Heart right ventricle (tissue), 16 donors: Measurements from ENCODE around the gene RCAN3. TPM values are rescaled to one million over a fixed set of nuclear protein-coding genes. Genes with fewer than 3 reads are reported as not detected.
"Not testable (repeated sequence)": the region's sequence is repeated elsewhere in the genome, so short reads cannot be mapped to it uniquely, and the experiment has no call there.

Experiments
- ATAC-seq, 8 donors: fragments of 200-7000 bp; cut with Tn5 transposase; one replicate each; pipeline ENCODE4 v1.9.1; 2020; ENCODE audit warnings: mild to moderate bottlenecking in 8 of 8, moderate library complexity in 8 of 8, moderate number of reproducible peaks in 1 of 8
- DNase-seq, 2 donors: peaks; one replicate each; pipeline ENCODE4 v3.0.0-alpha.2; 2020
- H3K27ac ChIP-seq, 10 donors: fragments of 200-600 bp; sonication (generic) in 2 of 10; one replicate each; pipeline versions ENCODE4 v1.5.0 to v1.8.0; 2020 to 2022; ENCODE audit warnings: mild to moderate bottlenecking in 3 of 10
- H3K27me3 ChIP-seq, 7 donors: fragments of 200-600 bp; one replicate each; pipeline ENCODE4 v1.8.0; 2021 to 2022; ENCODE audit warnings: mild to moderate bottlenecking in 2 of 7
- H3K36me3 ChIP-seq, 9 donors: fragments of 200-600 bp; sonication (generic) in 1 of 9; one replicate each; pipeline versions ENCODE4 v1.5.0 to v1.8.0; 2020 to 2022; ENCODE audit warnings: mild to moderate bottlenecking in 2 of 9
- H3K4me1 ChIP-seq, 9 donors: fragments of 200-600 bp; sonication (generic) in 1 of 9; one replicate each; pipeline versions ENCODE4 v1.5.0 to v1.8.0; 2020 to 2022; ENCODE audit warnings: mild to moderate bottlenecking in 4 of 9
- H3K4me3 ChIP-seq, 10 donors: fragments of 200-600 bp; sonication (generic) in 2 of 10; one replicate each; pipeline versions ENCODE4 v1.5.0 to v1.8.0; 2020 to 2022; ENCODE audit warnings: mild to moderate bottlenecking in 7 of 10, moderate library complexity in 2 of 10
- H3K9me3 ChIP-seq, 11 donors: fragments of 200-600 bp in 10 of 11; sonication (generic) in 2 of 11; one replicate each; pipeline versions ENCODE4 v1.5.0 to v1.8.0; 2013 to 2022; ENCODE audit warnings: mild to moderate bottlenecking in 2 of 11, control low read depth in 1 of 11, moderate library complexity in 1 of 11
- WGBS, 2 donors: extraction: QIAGEN DNeasy Blood & Tissue Kit; methylation state at CpG; one replicate each; pipeline ENCODE4 v1.1.7; 2013; ENCODE audit warnings: inconsistent platforms in 1 of 2; 5-methylcytosine and 5-hydroxymethylcytosine counted together
- intact Hi-C, 10 donors: fragments of 100-400 bp; cut with DNase I; formaldehyde crosslinking; loops; one replicate each; pipeline versions ENCODE4 v1.11.1 to v1.14.2; 2022
- polyA plus RNA-seq, 2 donors: library from polyadenylated mRNA; stranded (reverse); fragments of 200-250 nt; gene quantifications; one replicate each; pipeline ENCODE4 v1.2.3, GENCODE V29; 2013
- total RNA-seq, 10 donors: library from RNA; stranded (reverse); fragmentation: NEBNext Ultra II Directional in 3 of 10; extraction: Animal tissue kit (Norgen Biotek cat#: 25700) in 3 of 10; gene quantifications; one replicate each; pipeline versions ENCODE4 v1.2.1 to v1.2.4, GENCODE V29; 2021 to 2023
- TF ChIP-seq, protein P1 (sequence below), 9 donors: fragments of 200-600 bp; sonication (generic) in 2 of 9; IDR thresholded peaks; one replicate each; pipeline versions ENCODE4 v1.5.0 to v1.8.0; 2021 to 2022; ENCODE audit warnings: antibody characterized with exemption in 9 of 9, mild to moderate bottlenecking in 5 of 9, moderate library complexity in 1 of 9
- donor health status: Arrhythmogenic right ventricular cardiomyopathy.
- donor health status: ischemic (EF 13 %, LVEDD 7.1; RV severe dilation, severe dysfunction).
- donor health status: healthy with polysubstance abuse.
- donor health status: DM: no; HTN: yes; CAD: no.
- donor health status: DM: no; HTN: no; CAD: no.
- donor health status: ischemic (EF 25% LVEDD 6.9; RV normal size, moderate dysfunction).
- donor health status: ischemic (EF 25% LVEDD 5.7; RV mildly dilated, moderate dysfunction).
- donor health status: healthy.
- donor health status: DM: yes; HTN: yes; CAD: no.
- donor health status: Ischemic cardiomyopathy.
- donor health status: ischemic (EF 35%, LVEDD 5.7; RV mildly dilated, moderate dysfunction).
- donor health status: nonischemic (EF 11% LVEDD 7.7; RV severe dilation, severe dysfunction).
- donor health status: DM: yes; HTN: yes; CAD: no.
- donor health status: PGD.
- donor health status: ischemic (EF 29% LVEDD 5.4; RV normal size, mild dysfunction).
- donor health status: nonischemic (EF 23%, LVEDD 6.1; RV moderate dilation, normal function).

The RCAN3 gene
- total and polyA plus RNA-seq, 12 donors = 2.3 to 7.9 (median 5.5) TPM

DNA sequence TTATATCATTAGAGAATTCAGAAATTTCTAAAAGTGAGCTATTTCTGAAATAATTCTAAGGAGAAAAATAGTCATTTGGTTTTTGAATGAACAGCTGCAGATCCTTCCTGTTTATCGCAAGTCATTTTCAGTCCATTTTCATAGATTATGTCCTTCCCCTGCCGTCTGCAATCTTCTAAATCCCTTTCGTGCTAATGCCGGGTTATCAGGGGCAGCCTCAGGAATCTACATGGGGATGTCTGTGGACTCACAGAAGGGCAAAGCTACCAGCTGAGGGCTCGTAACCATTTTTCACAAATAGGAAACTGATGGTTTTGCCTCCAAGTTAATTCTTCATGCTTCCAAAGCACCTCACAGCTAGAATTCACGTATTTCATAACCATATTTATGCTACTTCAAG is 23.0 kb downstream of the RCAN3 start:
- no peak for ATAC-seq
- Histone ChIP-seq H3K4me3 (no peak overlapping the region), H3K9me3 (no peaks in the 10 kb centered on the region), H3K27me3 (no peaks in the 10 kb centered on the region), H3K4me1 (no peaks in the 10 kb centered on the region), H3K36me3 (peaks cover 0 to 3% (median 0%) of the 10 kb centered on the region in 9 donors), H3K27ac (no peak overlapping the region)
- WGBS, 2 donors = 68 to 78% methylated on average over 6 of the region's 6 CpGs
- intact Hi-C loops = loop anchor here in 5 of 10 donors (5.0 to 10.0 kb wide), 6 partner anchors 91 to 328 kb away; partner anchors contain the start of genes NIPAL3 (in 2 of the 5) and STPG1 (in 1 of the 5)
- TF ChIP-seq, protein P1, sequence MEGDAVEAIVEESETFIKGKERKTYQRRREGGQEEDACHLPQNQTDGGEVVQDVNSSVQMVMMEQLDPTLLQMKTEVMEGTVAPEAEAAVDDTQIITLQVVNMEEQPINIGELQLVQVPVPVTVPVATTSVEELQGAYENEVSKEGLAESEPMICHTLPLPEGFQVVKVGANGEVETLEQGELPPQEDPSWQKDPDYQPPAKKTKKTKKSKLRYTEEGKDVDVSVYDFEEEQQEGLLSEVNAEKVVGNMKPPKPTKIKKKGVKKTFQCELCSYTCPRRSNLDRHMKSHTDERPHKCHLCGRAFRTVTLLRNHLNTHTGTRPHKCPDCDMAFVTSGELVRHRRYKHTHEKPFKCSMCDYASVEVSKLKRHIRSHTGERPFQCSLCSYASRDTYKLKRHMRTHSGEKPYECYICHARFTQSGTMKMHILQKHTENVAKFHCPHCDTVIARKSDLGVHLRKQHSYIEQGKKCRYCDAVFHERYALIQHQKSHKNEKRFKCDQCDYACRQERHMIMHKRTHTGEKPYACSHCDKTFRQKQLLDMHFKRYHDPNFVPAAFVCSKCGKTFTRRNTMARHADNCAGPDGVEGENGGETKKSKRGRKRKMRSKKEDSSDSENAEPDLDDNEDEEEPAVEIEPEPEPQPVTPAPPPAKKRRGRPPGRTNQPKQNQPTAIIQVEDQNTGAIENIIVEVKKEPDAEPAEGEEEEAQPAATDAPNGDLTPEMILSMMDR (IDR thresholded peaks at IDR 0.05) = no peak
- no peak for DNase-seq

DNA sequence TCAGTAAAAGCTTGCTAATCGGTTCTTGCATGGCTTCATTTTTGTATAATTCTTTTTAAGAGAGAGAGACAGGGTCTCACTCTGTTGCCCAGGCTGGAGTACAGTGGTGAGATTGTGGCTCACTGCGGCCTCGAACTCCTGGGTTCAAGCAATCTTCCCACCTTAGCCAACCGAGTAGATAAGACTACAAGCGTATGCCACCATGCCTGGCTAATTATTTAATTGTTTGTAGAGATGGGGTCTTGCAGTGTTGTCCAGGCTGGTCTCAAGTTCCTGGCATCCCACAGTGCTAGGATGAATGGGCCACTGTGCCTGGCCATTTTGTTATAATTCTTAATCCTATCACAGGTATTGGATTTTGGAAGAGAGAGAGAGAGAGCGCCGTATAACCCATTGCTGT is 23.4 kb downstream of the RCAN3 start:
- ATAC-seq (no peak), DNase-seq (no peak)
- no peaks in the 10 kb centered on the region for H3K9me3 ChIP-seq
- intact Hi-C loops = loop anchor here in 5 of 10 donors (5.0 to 10.0 kb wide), 6 partner anchors 91 to 329 kb away; partner anchors contain the start of genes NIPAL3 (in 2 of the 5) and STPG1 (in 1 of the 5)
- H3K36me3 ChIP-seq = peaks cover 0 to 4% (median 0%) of the 10 kb centered on the region in 9 donors
- no peaks in the 10 kb centered on the region for H3K4me1 ChIP-seq
- WGBS, 2 donors = 76 to 89% methylated on average over 7 of the region's 7 CpGs
- TF ChIP-seq, protein P1 (IDR thresholded peaks at IDR 0.05) = no peak
- no peak overlapping the region for H3K27ac ChIP-seq
- no peaks in the 10 kb centered on the region for H3K27me3 ChIP-seq
- H3K4me3 ChIP-seq = no peak overlapping the region

DNA sequence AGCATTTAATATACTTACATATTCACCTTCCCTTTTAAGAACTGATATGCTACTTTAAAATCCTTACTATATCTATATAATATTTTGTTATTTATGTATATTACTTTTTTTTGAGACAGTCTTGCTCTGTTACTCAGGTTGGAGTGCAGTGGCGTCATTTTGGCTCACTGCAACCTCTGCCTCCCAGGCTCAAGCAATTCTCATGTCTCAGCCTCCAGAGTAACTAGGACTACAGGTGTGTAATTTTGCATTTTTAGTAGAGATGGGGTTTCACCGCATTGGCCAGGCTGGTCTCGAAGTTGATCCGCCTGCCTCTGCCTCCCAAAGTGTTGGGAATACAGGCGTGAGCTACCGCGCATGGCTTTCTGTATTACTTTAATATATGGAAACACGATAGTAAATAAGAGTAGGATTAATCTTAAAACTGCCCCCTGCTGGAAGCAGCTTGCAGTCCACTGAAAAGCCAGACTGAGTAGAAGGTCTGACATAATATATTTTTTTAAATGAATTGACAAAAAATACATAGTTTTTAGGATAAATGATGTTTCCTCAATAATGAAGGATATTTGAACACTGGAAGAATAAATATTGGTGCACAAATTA is 24.4 kb downstream of the RCAN3 start:
- H3K27ac ChIP-seq = no peak overlapping the region
- H3K36me3 ChIP-seq = peaks cover 0 to 13% (median 0%) of the 10 kb centered on the region in 9 donors
- no peaks in the 10 kb centered on the region for H3K27me3 ChIP-seq
- intact Hi-C loops = loop anchor here in 5 of 10 donors (5.0 to 10.0 kb wide), 6 partner anchors 92 to 330 kb away; partner anchors contain the start of genes NIPAL3 (in 2 of the 5) and STPG1 (in 1 of the 5)
- DNase-seq (no peak), ATAC-seq (no peak)
- TF ChIP-seq, protein P1 (IDR thresholded peaks at IDR 0.05) = peak in 8 of 9 donors; percentile 35 to 64 (median 50)
- H3K4me1 ChIP-seq = no peaks in the 10 kb centered on the region
- WGBS, 2 donors = 81 to 83% methylated on average over 8 of the region's 8 CpGs
- H3K4me3 ChIP-seq = no peak overlapping the region
- no peaks in the 10 kb centered on the region for H3K9me3 ChIP-seq

DNA sequence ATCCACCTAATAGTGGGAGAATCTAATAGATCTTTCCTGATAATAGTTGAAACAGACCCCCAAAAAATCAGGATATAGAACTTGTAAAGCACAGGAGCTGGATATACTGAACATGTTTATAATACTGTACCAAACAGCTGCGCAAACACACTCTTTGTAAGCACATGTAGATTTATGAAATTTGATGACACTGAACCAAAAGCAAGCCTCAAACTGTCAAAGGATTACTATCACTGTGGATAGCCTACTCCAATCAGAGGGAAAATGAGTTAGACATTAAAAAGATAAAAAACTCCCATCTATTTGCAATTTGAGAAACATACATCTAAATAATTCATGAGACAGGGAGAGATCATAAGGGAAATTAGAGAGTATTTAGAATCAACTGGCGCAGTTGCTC is 26.1 kb downstream of the RCAN3 start:
- no peak for DNase-seq
- no peaks in the 10 kb centered on the region for H3K9me3 ChIP-seq
- no peak overlapping the region for H3K27ac ChIP-seq
- peaks cover 0 to 26% (median 0%) of the 10 kb centered on the region in 9 donors for H3K36me3 ChIP-seq
- intact Hi-C loops = loop anchor here in 5 of 10 donors (5.0 to 10.0 kb wide), 6 partner anchors 94 to 331 kb away; partner anchors contain the start of genes NIPAL3 (in 2 of the 5) and STPG1 (in 1 of the 5)
- H3K4me3 ChIP-seq = no peak overlapping the region
- no peaks in the 10 kb centered on the region for H3K4me1 ChIP-seq
- TF ChIP-seq, protein P1 (IDR thresholded peaks at IDR 0.05) = no peak
- no peak for ATAC-seq
- 95 to 98% methylated on average over 2 of the region's 2 CpGs for WGBS, 2 donors
- no peaks in the 10 kb centered on the region for H3K27me3 ChIP-seq

DNA sequence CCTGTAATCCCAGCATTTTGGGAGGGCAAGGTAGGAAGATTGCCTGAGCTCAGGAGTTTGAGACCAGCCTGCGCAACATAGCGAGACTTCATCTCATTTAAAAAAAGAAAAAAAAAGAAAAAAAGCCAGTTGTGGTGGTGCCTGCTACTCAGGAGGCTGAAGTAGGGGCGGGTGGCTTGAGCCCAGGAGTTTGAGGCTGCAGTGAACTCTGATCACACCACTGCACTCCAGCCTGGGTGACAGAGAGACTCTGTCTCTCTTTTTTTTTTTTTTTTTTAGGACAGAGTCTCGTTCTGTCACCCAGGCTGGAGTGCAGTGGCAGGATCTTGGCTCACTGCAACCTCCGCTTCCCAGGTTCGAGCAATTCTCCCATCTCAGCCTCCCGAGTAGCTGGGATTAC is 26.7 kb downstream of the RCAN3 start:
- not testable (repeated sequence) for H3K27me3 ChIP-seq, H3K4me1 ChIP-seq, ATAC-seq, DNase-seq, H3K27ac ChIP-seq, H3K4me3 ChIP-seq, H3K9me3 ChIP-seq
- WGBS, 2 donors = 93 to 94% methylated on average over 7 of the region's 7 CpGs
- intact Hi-C loops = loop anchor here in 5 of 10 donors (5.0 to 10.0 kb wide), 6 partner anchors 94 to 332 kb away; partner anchors contain the start of genes NIPAL3 (in 2 of the 5) and STPG1 (in 1 of the 5)
- peaks cover 0 to 26% (median 0%) of the 10 kb centered on the region in 9 donors for H3K36me3 ChIP-seq
